Mesenchymal stem cell (in vitro differentiated cells and primary cell): ENCODE data around the gene PTPRO.

Experiments
- DNase-seq: peaks from one replicate; pipeline ENCODE4 v3.0.0-alpha.2; 2013
- H2AFZ ChIP-seq: one replicate; pipeline ENCODE4 v1.6.1; 2013; ENCODE audit warnings: low read depth, mild to moderate bottlenecking, control low read depth, inconsistent platforms, low read length, moderate library complexity
- H2AK5ac ChIP-seq: 2 replicates; pipeline ENCODE4 v1.6.1; 2013; ENCODE audit warnings: low read length, moderate library complexity, mild to moderate bottlenecking, inconsistent platforms; ENCODE audit not compliant: severe bottlenecking
- H2BK120ac ChIP-seq: one replicate; pipeline ENCODE4 v1.6.1; 2013; ENCODE audit warnings: low read depth, mild to moderate bottlenecking, inconsistent platforms, low read length, moderate library complexity
- H2BK12ac ChIP-seq, 2 experiments: one replicate each; pipeline ENCODE4 v1.6.1; 2013; ENCODE audit warnings: inconsistent platforms in 2 of 2, low read length in 2 of 2, mild to moderate bottlenecking in 2 of 2, moderate library complexity in 2 of 2, control low read depth in 1 of 2
- H2BK15ac ChIP-seq: one replicate; pipeline ENCODE4 v1.6.1; 2013; ENCODE audit warnings: mild to moderate bottlenecking, low read depth, inconsistent platforms; ENCODE audit not compliant: poor library complexity, severe bottlenecking
- H2BK5ac ChIP-seq: 2 replicates; pipeline ENCODE4 v1.6.1; 2013; ENCODE audit warnings: low read depth, mild to moderate bottlenecking, low read length, control low read depth, inconsistent platforms; ENCODE audit not compliant: poor library complexity, severe bottlenecking
- H3K14ac ChIP-seq, 2 experiments: one replicate each; pipeline ENCODE4 v1.6.1; 2013; ENCODE audit warnings: inconsistent platforms in 2 of 2, low read length in 2 of 2, control low read depth in 1 of 2, mild to moderate bottlenecking in 1 of 2, moderate library complexity in 1 of 2
- H3K18ac ChIP-seq, 2 experiments: one replicate each; pipeline ENCODE4 v1.6.1; 2013; ENCODE audit warnings: inconsistent platforms in 2 of 2, low read length in 2 of 2, control low read depth in 1 of 2, low read depth in 1 of 2, mild to moderate bottlenecking in 1 of 2
- H3K23ac ChIP-seq, 2 experiments: one replicate each; pipeline ENCODE4 v1.6.1; 2013; ENCODE audit warnings: inconsistent platforms in 2 of 2, low read length in 2 of 2, mild to moderate bottlenecking in 2 of 2, moderate library complexity in 2 of 2, control low read depth in 1 of 2
- H3K27ac ChIP-seq: 2 replicates; pipeline ENCODE4 v1.5.1; 2013; ENCODE audit warnings: mild to moderate bottlenecking, moderate library complexity, low read length, control low read depth, inconsistent platforms; ENCODE audit not compliant: poor library complexity, severe bottlenecking
- H3K27me3 ChIP-seq, 2 experiments: 2 replicates each; pipeline versions ENCODE4 v1.6.1 to v1.7.0; 2013; ENCODE audit warnings: low read length in 2 of 2, mild to moderate bottlenecking in 2 of 2, moderate library complexity in 2 of 2, control low read depth in 1 of 2, inconsistent platforms in 1 of 2; ENCODE audit not compliant: control insufficient read depth in 1 of 2, insufficient read depth in 1 of 2
- H3K36me3 ChIP-seq, 2 experiments: 2 replicates each; pipeline versions ENCODE4 v1.6.1 to v1.7.0; 2013; ENCODE audit warnings: low read length in 2 of 2, control low read depth in 1 of 2, inconsistent platforms in 1 of 2, low read depth in 1 of 2, mild to moderate bottlenecking in 1 of 2; ENCODE audit not compliant: insufficient read depth in 2 of 2, control insufficient read depth in 1 of 2
- H3K4ac ChIP-seq, 2 experiments: one replicate each; pipeline ENCODE4 v1.6.1; 2013; ENCODE audit warnings: inconsistent platforms in 2 of 2, low read length in 2 of 2, mild to moderate bottlenecking in 2 of 2, moderate library complexity in 2 of 2, control low read depth in 1 of 2, low read depth in 1 of 2
- H3K4me1 ChIP-seq: 2 replicates; pipeline ENCODE4 v1.6.1; 2013; ENCODE audit warnings: low read depth, low read length, control low read depth; ENCODE audit not compliant: control insufficient read depth, insufficient read depth
- H3K4me2 ChIP-seq: 2 replicates; pipeline ENCODE4 v1.6.1; 2013; ENCODE audit warnings: low read length, mild to moderate bottlenecking, inconsistent platforms; ENCODE audit not compliant: poor library complexity, severe bottlenecking
- H3K4me3 ChIP-seq, 2 experiments: 2 replicates each; pipeline versions ENCODE4 v1.5.1 to v1.7.0; 2013; ENCODE audit warnings: low read length in 2 of 2, mild to moderate bottlenecking in 2 of 2, control low read depth in 1 of 2, low read depth in 1 of 2; ENCODE audit not compliant: insufficient read depth in 1 of 2
- H3K79me1 ChIP-seq: replicated peaks from 2 replicates; pipeline ENCODE4 v1.6.1; 2013; ENCODE audit warnings: mild to moderate bottlenecking, control low read depth, low read length, inconsistent platforms; ENCODE audit not compliant: poor library complexity, severe bottlenecking
- H3K9ac ChIP-seq: 2 replicates; pipeline ENCODE4 v1.7.0; 2013; ENCODE audit warnings: mild to moderate bottlenecking, low read length, moderate library complexity
- H3K9me3 ChIP-seq: 2 replicates; pipeline ENCODE4 v1.7.0; 2013; ENCODE audit warnings: mild to moderate bottlenecking, low read length; ENCODE audit not compliant: control insufficient read depth
- H4K8ac ChIP-seq: one replicate; pipeline ENCODE4 v1.6.1; 2013; ENCODE audit warnings: inconsistent platforms, mild to moderate bottlenecking, low read length, moderate library complexity
- H4K91ac ChIP-seq: one replicate; pipeline ENCODE4 v1.6.1; 2013; ENCODE audit warnings: mild to moderate bottlenecking, low read length, inconsistent platforms
- WGBS: methylation state at CpG from one replicate; pipeline ENCODE4 v1.1.7; 2013; ENCODE audit warnings: mixed read lengths; 5-methylcytosine and 5-hydroxymethylcytosine counted together

PTPRO gene

DNA sequence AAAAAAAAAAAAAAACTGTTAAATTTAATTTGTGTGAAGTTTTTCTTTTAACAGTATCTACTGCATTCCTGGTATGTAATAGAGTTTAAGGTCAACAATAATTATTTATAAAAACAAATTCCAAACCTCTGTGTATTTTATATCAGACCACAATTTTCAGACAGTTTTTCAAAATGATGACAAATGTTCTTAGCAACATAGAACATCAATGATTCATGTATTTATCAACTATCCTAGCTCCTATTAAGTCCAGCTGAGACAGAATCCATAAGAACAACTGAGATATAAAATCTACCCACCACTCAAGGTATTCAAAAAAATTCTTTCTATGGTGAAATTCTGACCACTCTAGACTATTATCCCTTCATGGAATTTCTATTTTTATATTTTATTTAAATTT, 322.4 kb downstream of the PTPRO start:
- H4K8ac ChIP-seq, result no peak overlapping the region
- no peak overlapping the region for H3K9ac ChIP-seq
- no peak overlapping the region for H2BK5ac ChIP-seq
- H3K4me3 ChIP-seq, result no peak overlapping the region
- DNase-seq, result no peak
- no peak overlapping the region for H3K14ac ChIP-seq
- no peak overlapping the region for H3K27ac ChIP-seq
- no peak overlapping the region for H3K23ac ChIP-seq
- H3K4me1 ChIP-seq, result no peaks in the 10 kb centered on the region
- no peaks in the 10 kb centered on the region for H3K27me3 ChIP-seq
- H2BK12ac ChIP-seq, result no peak overlapping the region
- no peak overlapping the region for H2BK15ac ChIP-seq
- H3K4me2 ChIP-seq, result no peak overlapping the region
- H4K91ac ChIP-seq, result no peak overlapping the region
- H3K4ac ChIP-seq, result no peak overlapping the region
- no peak overlapping the region for H2BK120ac ChIP-seq
- H2AK5ac ChIP-seq, result no peak overlapping the region
- H3K79me1 ChIP-seq, result peaks cover 8% of the 10 kb centered on the region
- no peaks in the 10 kb centered on the region for H3K9me3 ChIP-seq
- no peak overlapping the region for H3K18ac ChIP-seq
- H3K36me3 ChIP-seq, result peaks cover 9 to 78% of the 10 kb centered on the region in 2 experiments
- H2AFZ ChIP-seq, result no peak overlapping the region

DNA sequence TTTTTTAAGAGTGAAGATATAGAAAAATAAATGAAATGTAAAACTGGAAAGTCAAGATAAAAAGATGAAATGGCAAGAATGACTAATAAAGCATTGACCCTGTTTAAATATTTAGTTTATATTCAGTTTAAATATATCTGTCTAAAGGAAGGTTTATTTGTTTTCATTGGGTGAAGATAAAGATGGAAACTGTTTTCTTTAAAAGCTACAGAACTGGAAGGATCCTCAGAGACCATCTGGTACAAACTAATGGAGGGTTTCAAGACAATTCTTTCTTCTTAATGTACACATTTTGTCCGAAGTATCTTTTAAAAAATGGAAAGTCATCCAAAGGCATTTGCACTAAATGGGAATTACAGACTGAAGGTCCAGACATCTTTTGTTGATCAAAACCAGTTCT, 324.3 kb downstream of the PTPRO start:
- H2AFZ ChIP-seq, result no peak overlapping the region
- no peak overlapping the region for H2BK5ac ChIP-seq
- no peak overlapping the region for H3K4me2 ChIP-seq
- DNase-seq, result no peak
- peaks cover 1% of the 10 kb centered on the region for H3K4me1 ChIP-seq
- no CpG with 5 or more reads among the region's 1 CpG for WGBS
- no peak overlapping the region for H2BK15ac ChIP-seq
- no peak overlapping the region for H2BK12ac ChIP-seq
- no peak overlapping the region for H3K18ac ChIP-seq
- no peak overlapping the region for H4K91ac ChIP-seq
- H3K27ac ChIP-seq, result no peak overlapping the region
- no peak overlapping the region for H3K4me3 ChIP-seq
- H3K79me1 ChIP-seq, result peaks cover 11% of the 10 kb centered on the region
- no peaks in the 10 kb centered on the region for H3K27me3 ChIP-seq
- H3K23ac ChIP-seq, result no peak overlapping the region
- no peak overlapping the region for H3K14ac ChIP-seq
- no peaks in the 10 kb centered on the region for H3K9me3 ChIP-seq
- H3K36me3 ChIP-seq, result peaks cover 7 to 75% of the 10 kb centered on the region in 2 experiments
- no peak overlapping the region for H3K9ac ChIP-seq
- H2AK5ac ChIP-seq, result no peak overlapping the region
- no peak overlapping the region for H2BK120ac ChIP-seq
- no peak overlapping the region for H4K8ac ChIP-seq
- H3K4ac ChIP-seq, result no peak overlapping the region
